Activated CD8-positive, alpha-beta memory T cell treated with anti-CD3 and anti-CD28 coated beads, Interleukin-2, amount 50 U/mL, for 24 hours (primary cell): ENCODE measurements around the gene CDADC1.
"Not testable (repeated sequence)": the region's sequence is repeated elsewhere in the genome, so short reads cannot be mapped to it uniquely, and the experiment has no call there.

Experiments
- DNase-seq: peaks from one replicate; pipeline ENCODE4 v3.0.0-alpha.2; 2020; ENCODE audit errors: extremely low read depth

CDADC1 gene

GRCh38 chr13:49238621-49239020 is 9.1 kb upstream of the CDADC1 start:
- DNase-seq = no peak

GRCh38 chr13:49240017-49240416 is 7.7 kb upstream of the CDADC1 start:
- no peak for DNase-seq

GRCh38 chr13:49241296-49241695 is 6.4 kb upstream of the CDADC1 start:
- no peak for DNase-seq

DNA sequence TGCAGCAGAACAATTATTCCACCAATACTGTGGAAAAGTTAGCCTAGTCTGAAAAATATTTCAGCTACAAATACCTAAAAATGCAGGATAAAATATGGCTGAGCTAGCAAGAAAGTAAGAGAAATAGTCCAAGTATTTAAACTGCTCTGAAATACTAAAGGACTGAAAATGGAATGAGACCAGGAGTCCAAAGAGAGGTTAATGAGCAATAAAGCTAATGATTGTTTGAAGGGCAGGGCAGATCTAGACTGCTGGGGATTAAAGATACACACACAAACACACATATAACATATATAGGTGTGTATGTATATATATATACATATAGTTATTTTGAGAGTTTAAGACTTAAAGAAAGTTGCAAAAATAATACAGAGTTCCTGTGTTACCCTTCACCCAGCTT is 2.6 kb upstream of the CDADC1 start:
- no peak for DNase-seq

DNA sequence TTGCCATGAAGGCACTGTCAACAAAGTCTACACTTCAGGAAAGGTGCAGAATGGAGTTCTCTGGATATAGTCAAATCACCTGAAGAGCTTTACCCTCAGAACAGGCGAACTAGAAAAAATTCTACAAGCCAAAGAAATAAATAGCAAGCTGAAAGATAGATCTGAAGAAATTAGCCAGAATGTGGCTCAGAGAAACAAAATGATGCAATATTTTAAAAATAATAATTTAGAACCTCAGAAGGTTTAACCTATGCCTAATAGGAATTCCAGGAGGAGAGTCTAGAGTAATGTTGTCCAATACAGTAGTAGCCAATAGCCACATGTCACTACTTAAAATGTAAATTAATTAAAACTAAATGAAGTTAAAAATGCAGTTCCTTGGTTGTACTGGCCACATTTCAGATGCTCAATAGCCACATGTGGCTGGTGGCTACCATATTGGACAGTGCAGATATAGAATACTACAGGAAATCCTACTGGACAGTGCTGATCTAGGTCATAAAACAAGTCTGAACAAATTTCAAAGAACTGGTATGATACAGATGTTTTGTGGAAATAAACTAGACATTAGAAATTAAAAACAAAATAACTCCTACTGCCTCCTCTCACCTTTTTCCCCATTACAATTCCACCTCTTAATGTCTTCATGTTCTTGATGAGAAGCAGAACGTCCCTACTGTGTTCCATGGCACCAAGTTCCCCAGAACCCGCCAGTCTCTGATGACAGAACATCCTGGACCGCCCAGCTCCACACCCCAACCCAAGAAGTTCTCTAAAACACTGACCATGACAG is 679 bp upstream of the CDADC1 start:
- no peak for DNase-seq

GRCh38 chr13:49248622-49249002 is 887 bp downstream of the CDADC1 start:
- no peak for DNase-seq

DNA sequence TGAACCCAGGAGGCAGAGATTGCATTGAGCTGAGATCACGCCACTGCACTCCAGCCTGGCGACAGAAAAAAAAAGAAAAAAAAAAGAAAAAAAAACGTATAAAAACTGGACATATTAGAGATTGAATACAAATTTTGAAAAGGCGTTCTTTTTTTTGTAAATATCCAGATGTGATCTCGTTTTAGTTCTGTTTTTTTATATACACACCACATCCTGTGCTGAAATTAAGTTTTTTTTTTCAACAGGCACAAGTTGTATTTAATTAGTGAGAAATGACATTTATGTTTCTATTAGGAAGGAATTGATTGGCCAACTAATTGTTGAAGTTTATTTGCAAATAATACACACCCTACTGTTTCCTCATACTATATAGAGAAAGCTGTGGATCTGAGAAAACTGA is 3.6 kb downstream of the CDADC1 start:
- DNase-seq = no peak

- DNase-seq = no peak
These were observed 5.6 kb downstream of the CDADC1 start for GRCh38 chr13:49253310-49253709.

DNA sequence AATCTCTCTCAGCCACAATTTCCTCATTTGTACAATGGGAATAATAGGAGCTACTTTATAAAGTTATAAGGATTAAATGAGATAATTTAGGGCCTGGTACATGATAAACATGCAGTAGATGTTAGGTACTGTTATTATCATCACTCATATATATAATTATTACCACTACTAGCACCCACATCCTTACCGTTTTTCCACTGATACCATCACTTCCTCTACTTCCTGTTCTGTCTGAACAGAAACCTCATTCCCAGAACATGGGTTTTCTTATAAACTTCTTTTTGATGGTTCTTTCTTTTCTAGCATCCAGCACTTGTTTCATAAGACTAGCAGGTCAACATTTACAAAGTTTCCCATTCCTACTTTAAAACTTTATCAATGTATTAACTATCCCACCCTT is 6.3 kb downstream of the CDADC1 start:
- no peak for DNase-seq

DNA sequence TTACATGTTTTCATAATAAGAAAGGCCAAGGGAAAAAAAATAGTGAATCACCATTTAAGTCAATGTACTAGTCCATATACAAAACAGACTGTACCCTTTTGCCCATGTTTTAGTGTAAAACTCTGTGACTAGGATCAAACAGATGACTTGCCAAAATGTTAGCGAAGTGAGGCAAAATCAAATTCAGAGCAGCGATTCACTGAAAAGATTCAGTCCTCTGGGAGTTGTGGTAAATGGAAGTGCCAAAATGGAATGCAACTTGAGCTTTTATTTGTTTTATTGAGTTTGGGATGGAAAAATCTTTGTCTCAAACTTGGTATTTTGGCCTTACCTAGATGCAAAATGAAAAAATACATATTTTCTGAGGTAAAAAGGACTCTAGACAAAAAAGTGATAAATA is 9.1 kb downstream of the CDADC1 start:
- no peak for DNase-seq

DNA sequence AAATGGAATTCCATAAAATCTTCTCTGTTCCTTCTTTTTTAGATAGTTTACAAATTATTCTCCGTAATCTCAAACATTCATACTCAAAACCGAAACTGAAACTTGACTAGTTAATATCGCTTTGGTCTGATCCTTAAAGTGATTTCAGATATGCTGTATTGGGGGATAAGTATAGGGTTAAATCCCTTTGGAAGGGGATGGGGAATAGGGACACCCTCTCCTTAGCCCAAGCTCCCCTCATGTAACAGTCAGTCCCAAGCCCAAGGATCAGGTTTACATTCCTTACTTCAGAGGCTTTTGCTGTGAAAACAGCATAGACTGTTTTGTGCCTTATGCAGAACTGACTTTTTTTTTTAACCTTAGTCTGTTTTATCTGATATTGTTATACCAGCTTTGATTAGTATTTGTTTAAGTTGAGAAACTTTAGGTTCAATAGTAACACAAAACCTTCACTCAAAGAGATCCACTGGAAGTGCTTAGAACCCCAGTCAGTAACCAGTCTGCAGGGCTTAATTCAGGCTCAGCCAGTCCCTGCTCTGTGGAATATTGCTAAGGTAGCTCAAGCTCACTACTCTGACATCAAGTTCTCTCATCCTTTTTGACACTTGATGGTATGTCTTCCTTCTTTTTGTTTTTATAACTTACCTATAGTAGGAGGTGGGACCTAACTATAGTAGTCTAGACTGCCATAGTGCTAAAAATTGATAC is 10.5 kb downstream of the CDADC1 start:
- DNase-seq = no peak

DNA sequence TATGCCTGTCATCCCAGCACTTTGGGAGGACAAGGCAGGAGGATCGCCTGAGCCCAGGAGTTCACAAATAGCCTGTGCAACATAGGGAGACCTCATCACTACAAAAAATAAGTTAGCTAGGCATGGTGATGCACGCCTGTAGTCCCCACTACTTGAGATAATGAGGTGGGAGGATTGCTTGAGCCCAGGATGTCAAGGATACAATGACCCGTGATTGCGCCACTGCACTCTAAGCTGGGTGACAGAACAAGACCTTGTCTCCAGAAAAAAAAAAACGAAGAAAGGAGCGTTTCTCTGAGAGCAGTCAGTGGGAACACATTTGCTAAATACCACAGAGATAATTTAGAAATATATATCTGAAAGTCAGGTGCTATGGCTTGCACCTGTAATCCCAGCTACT is 11.9 kb downstream of the CDADC1 start:
- DNase-seq = no peak

DNA sequence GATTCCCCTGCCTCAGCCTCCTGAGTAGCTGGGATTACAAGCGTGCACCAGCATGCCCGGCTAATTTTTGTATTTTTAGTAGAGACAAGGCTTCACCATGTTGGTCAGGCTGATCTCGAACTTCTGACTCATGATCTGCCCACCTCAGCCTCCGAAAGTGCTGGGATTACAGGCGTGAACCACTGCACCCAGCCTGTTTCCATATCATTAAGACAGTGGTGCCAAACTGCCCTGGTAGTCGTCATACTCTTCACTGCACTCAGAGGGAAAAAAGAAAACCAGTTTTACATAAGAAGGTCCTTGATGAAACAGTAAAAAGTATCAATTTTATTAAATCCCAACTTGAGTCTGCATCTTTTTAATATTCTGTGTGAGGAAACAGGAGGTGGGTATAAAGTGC is 14.9 kb downstream of the CDADC1 start:
- DNase-seq = no peak

DNA sequence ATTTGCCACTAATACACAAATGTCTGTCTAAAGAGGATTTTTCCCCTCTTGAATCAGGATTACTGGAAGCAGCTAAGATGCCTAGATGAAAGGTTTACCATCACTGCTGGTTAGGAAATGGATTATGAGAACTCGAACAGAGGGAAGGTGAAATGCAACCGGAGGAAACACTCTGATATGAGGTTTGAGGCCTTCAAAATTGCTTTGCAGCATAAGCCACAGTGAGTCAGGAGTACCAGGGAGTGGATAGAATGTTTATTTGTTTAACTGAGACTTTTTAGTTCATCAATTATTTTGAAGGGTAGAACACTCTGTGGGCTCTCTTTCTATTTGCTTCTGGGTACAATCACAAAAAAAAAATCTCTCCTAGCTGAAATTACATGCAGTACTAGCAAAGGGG is 18.1 kb downstream of the CDADC1 start:
- no peak for DNase-seq

GRCh38 chr13:49271264-49271663 is 23.5 kb downstream of the CDADC1 start:
- no peak for DNase-seq

- DNase-seq = no peak
These were observed 24.6 kb downstream of the CDADC1 start for GRCh38 chr13:49272296-49272695.

DNA sequence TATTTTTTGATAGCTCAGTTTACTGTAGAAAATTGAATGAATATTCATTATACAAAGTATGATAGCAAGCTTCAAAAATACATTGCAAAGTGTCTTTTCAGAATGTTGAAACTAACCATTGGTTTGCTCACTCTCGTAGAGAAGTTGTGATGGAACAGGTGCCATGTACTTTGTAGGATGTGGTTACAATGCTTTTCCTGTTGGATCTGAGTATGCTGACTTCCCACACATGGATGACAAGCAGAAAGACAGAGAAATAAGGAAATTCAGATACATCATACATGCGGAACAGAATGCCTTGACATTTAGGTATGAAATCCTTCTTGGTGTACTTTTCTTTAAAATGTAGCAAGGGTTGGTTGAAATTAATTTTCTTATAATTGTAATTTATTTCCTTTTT is 30.5 kb downstream of the CDADC1 start:
- DNase-seq = no peak

GRCh38 chr13:49279112-49279511 is 31.4 kb downstream of the CDADC1 start:
- no peak for DNase-seq

GRCh38 chr13:49279885-49280284 is 32.2 kb downstream of the CDADC1 start:
- DNase-seq = no peak

GRCh38 chr13:49287995-49288394 is 40.3 kb downstream of the CDADC1 start:
- DNase-seq = no peak

GRCh38 chr13:49288458-49288857 is 40.7 kb downstream of the CDADC1 start:
- no peak for DNase-seq

- DNase-seq = no peak
These were observed 45.2 kb downstream of the CDADC1 start for GRCh38 chr13:49292742-49293486.

GRCh38 chr13:49294723-49295122 is 47.0 kb downstream of the CDADC1 start:
- DNase-seq = not testable (repeated sequence)
